Right lobe of liver (tissue), 6 donors: ENCODE data around the gene COL25A1. TPM values are rescaled to one million over a fixed set of nuclear protein-coding genes. Genes with fewer than 3 reads are reported as not detected.

Experiments
- ATAC-seq, 4 donors: fragments of 200-7000 bp; cut with Tn5 transposase; one replicate each; pipeline ENCODE4 v1.9.1; 2020; ENCODE audit warnings: mild to moderate bottlenecking in 4 of 4, moderate library complexity in 4 of 4
- DNase-seq, 3 donors: peaks; one replicate each; pipeline ENCODE4 v3.0.0-alpha.2; 2020
- H3K27ac ChIP-seq, 3 donors: fragments of 200-600 bp; one replicate each; pipeline ENCODE4 v1.8.0; 2022
- H3K27me3 ChIP-seq, 2 donors: fragments of 200-600 bp; one replicate each; pipeline ENCODE4 v1.8.0; 2022
- H3K36me3 ChIP-seq, 4 donors: fragments of 200-600 bp; sonication (generic) in 1 of 4; one replicate each; pipeline versions ENCODE4 v1.5.1 to v1.8.0; 2017 to 2022; ENCODE audit warnings: control low read depth in 1 of 4
- H3K4me1 ChIP-seq, 4 donors: fragments of 200-600 bp; sonication (generic) in 1 of 4; one replicate each; pipeline versions ENCODE4 v1.5.1 to v1.8.0; 2017 to 2022; ENCODE audit warnings: control low read depth in 1 of 4
- H3K4me3 ChIP-seq, 3 donors: fragments of 200-600 bp; one replicate each; pipeline ENCODE4 v1.8.0; 2022
- H3K9me3 ChIP-seq, 4 donors: fragments of 200-600 bp; sonication (generic) in 1 of 4; one replicate each; pipeline versions ENCODE4 v1.5.1 to v1.8.0; 2017 to 2022; ENCODE audit warnings: control low read depth in 1 of 4
- POLR2A ChIP-seq: fragments of 450-650 bp; IDR thresholded peaks from one replicate; pipeline ENCODE4 v1.6.1; 2017; ENCODE audit warnings: antibody characterized with exemption, mild to moderate bottlenecking
- WGBS: methylation state at CpG from one replicate; pipeline ENCODE4 v1.1.6; 2018; ENCODE audit warnings: low coverage, low lambda C conversion rate; ENCODE audit not compliant: insufficient coverage; ENCODE audit errors: missing lambda C conversion rate; 5-methylcytosine and 5-hydroxymethylcytosine counted together
- intact Hi-C, 2 donors: fragments of 100-400 bp; cut with DNase I; formaldehyde crosslinking; loops; one replicate each; pipeline versions ENCODE4 v1.11.2 to v1.14.1; 2022
- total RNA-seq, 6 experiments: library from RNA; depleted of rRNA in 2 of 6; stranded (reverse); fragments of >200 nt in 2 of 6; fragmentation: NEBNext Ultra II Directional in 3 of 6; extraction: Animal tissue kit (Norgen Biotek cat#: 25700) in 3 of 6; gene quantifications; one replicate each; pipeline versions ENCODE4 v1.1.0 to v1.2.4, GENCODE V29; 2016 to 2023
- TF ChIP-seq, protein P1 (sequence below), 4 donors: fragments of 200-600 bp in 3 of 4; fragments of 450-650 bp in 1 of 4; IDR thresholded peaks; one replicate each; pipeline versions ENCODE4 v1.5.1 to v1.8.0; 2016 to 2022; ENCODE audit warnings: antibody characterized with exemption in 4 of 4, mild to moderate bottlenecking in 2 of 4
- donor health status: DM: no; HTN: yes; CAD: no.
- donor health status: DM: no; HTN: no; CAD: no.
- donor health status: DM: no; HTN: no; CAD: no.
- donor health status: DM: no; HTN: yes; CAD: no.
- donor health status: DM: no; HTN: yes; CAD: no.

The COL25A1 gene
- total RNA-seq, 6 experiments from 2014 or later: 0.06 to 4.8 (median 1.3) TPM

GRCh38 chr4:108930186-108930585, 372.3 kb downstream of the COL25A1 start:
- Histone ChIP-seq H3K4me3 (no peak overlapping the region), H3K27ac (no peak overlapping the region), H3K36me3 (no peaks in the 10 kb centered on the region), H3K9me3 (no peaks in the 10 kb centered on the region), H3K27me3 (no peaks in the 10 kb centered on the region), H3K4me1 (no peaks in the 10 kb centered on the region)
- DNase-seq (no peak), ATAC-seq (no peak)
- TF ChIP-seq, protein P1, sequence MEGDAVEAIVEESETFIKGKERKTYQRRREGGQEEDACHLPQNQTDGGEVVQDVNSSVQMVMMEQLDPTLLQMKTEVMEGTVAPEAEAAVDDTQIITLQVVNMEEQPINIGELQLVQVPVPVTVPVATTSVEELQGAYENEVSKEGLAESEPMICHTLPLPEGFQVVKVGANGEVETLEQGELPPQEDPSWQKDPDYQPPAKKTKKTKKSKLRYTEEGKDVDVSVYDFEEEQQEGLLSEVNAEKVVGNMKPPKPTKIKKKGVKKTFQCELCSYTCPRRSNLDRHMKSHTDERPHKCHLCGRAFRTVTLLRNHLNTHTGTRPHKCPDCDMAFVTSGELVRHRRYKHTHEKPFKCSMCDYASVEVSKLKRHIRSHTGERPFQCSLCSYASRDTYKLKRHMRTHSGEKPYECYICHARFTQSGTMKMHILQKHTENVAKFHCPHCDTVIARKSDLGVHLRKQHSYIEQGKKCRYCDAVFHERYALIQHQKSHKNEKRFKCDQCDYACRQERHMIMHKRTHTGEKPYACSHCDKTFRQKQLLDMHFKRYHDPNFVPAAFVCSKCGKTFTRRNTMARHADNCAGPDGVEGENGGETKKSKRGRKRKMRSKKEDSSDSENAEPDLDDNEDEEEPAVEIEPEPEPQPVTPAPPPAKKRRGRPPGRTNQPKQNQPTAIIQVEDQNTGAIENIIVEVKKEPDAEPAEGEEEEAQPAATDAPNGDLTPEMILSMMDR (IDR thresholded peaks at IDR 0.05): no peak
- TF ChIP-seq POLR2A: no peak
- intact Hi-C loops: no loop called here

GRCh38 chr4:108926781-108927180, 375.7 kb downstream of the COL25A1 start:
- Histone ChIP-seq H3K9me3 (no peaks in the 10 kb centered on the region), H3K27ac (no peak overlapping the region), H3K4me1 (no peaks in the 10 kb centered on the region), H3K27me3 (no peaks in the 10 kb centered on the region), H3K36me3 (no peaks in the 10 kb centered on the region), H3K4me3 (no peak overlapping the region)
- ATAC-seq (no peak), DNase-seq (no peak)
- TF ChIP-seq, protein P1 (IDR thresholded peaks at IDR 0.05): no peak
- TF ChIP-seq POLR2A: no peak
- 66% methylated on average over 3 of the region's 3 CpGs for WGBS
- intact Hi-C loops: no loop called here

DNA sequence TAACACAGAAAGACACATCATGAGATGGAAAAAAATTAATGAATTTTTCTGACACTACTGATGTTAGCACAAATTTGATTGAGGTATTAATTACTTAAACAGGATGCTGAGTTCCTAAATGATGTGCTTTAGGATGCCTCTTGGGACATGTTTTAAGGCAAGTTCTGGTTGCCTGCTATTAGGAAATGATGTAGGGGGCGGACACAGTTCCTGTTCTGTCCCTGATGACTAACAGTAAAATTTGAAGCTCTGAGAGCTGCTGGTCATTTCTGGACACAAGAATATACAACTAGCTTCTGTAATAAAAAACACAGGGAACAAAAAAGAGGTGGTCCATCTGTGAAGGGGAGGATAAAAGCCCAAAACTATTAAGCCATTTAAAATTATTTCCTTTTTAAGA, 376.4 kb downstream of the COL25A1 start:
- DNase-seq: no peak
- intact Hi-C loops: no loop called here
- ATAC-seq: no peak
- H3K36me3 ChIP-seq: no peaks in the 10 kb centered on the region
- TF ChIP-seq, protein P1 (IDR thresholded peaks at IDR 0.05): no peak
- no peak for TF ChIP-seq POLR2A
- WGBS: 86% methylated on average over 1 of the region's 1 CpG
- H3K27me3 ChIP-seq: no peaks in the 10 kb centered on the region
- H3K4me1 ChIP-seq: no peaks in the 10 kb centered on the region
- H3K4me3 ChIP-seq: no peak overlapping the region
- no peaks in the 10 kb centered on the region for H3K9me3 ChIP-seq
- no peak overlapping the region for H3K27ac ChIP-seq

GRCh38 chr4:108922191-108922590, 380.3 kb downstream of the COL25A1 start:
- H3K27me3 ChIP-seq: no peaks in the 10 kb centered on the region
- no peak overlapping the region for H3K4me3 ChIP-seq
- H3K27ac ChIP-seq: no peak overlapping the region
- ATAC-seq (no peak), DNase-seq (no peak)
- intact Hi-C loops: no loop called here
- H3K4me1 ChIP-seq: no peaks in the 10 kb centered on the region
- no peaks in the 10 kb centered on the region for H3K36me3 ChIP-seq
- TF ChIP-seq POLR2A: no peak
- TF ChIP-seq, protein P1 (IDR thresholded peaks at IDR 0.05): no peak
- H3K9me3 ChIP-seq: no peaks in the 10 kb centered on the region
- 64% methylated on average over 5 of the region's 5 CpGs for WGBS
